ENCODE measurements around the gene CSTA.

- TF ChIP-seq POLR2A (IDR thresholded peaks at IDR 0.05; ENCODE audit: low read depth, low read length) = no peak
- no peak for TF ChIP-seq POLR2AphosphoS5 (IDR thresholded peaks at IDR 0.05; ENCODE audit: low read depth, low read length)
- TF ChIP-seq TAF1 (IDR thresholded peaks at IDR 0.05; ENCODE audit: low read depth, low read length) = no peak
- no peak for TF ChIP-seq SPI1 (IDR thresholded peaks at IDR 0.05; ENCODE audit: low read depth, low read length)
These were observed 14.7 kb upstream of the CSTA start for GRCh38 chr3:122310361-122310760.

Measured in GM12891 (cell line).